ENCODE results near the gene KIF5A.
"Not testable (repeated sequence)": the region's sequence is repeated elsewhere in the genome, so short reads cannot be mapped to it uniquely, and the experiment has no call there.

Gene KIF5A

GRCh38 chr12:57612711-57613426 is 63.0 kb downstream of the KIF5A start:
- Histone ChIP-seq H3K9ac (ENCODE audit: low read length) (no peak overlapping the region), H3K9me3 (ENCODE audit: control insufficient read depth, low read length) (no peaks in the 10 kb centered on the region), H3K4me3 (ENCODE audit: low read length) (no peak overlapping the region), H3K4me1 (ENCODE audit: control insufficient read depth, insufficient read depth, low read length) (peaks cover 17% of the 10 kb centered on the region), H3K27me3 (replicated peaks; ENCODE audit: control insufficient read depth, insufficient read depth, low read length) (peaks cover 38% of the 10 kb centered on the region), H3K36me3 (ENCODE audit: control insufficient read depth, insufficient read depth, low read length, severe bottlenecking) (no peaks in the 10 kb centered on the region)
- DNase-seq (ENCODE audit: low read depth): no peak

GRCh38 chr12:57613427-57614109 is 63.7 kb downstream of the KIF5A start:
- Histone ChIP-seq H3K36me3 (ENCODE audit: control insufficient read depth, insufficient read depth, low read length, severe bottlenecking) (no peaks in the 10 kb centered on the region), H3K27me3 (replicated peaks; ENCODE audit: control insufficient read depth, insufficient read depth, low read length) (peaks cover 38% of the 10 kb centered on the region), H3K4me3 (ENCODE audit: low read length) (no peak overlapping the region), H3K9ac (ENCODE audit: low read length) (no peak overlapping the region), H3K9me3 (ENCODE audit: control insufficient read depth, low read length) (no peaks in the 10 kb centered on the region), H3K4me1 (ENCODE audit: control insufficient read depth, insufficient read depth, low read length) (peaks cover 17% of the 10 kb centered on the region)
- DNase-seq (ENCODE audit: low read depth): no peak

- no peaks in the 10 kb centered on the region for H3K9me3 ChIP-seq (ENCODE audit: control insufficient read depth, low read length)
- H3K4me3 ChIP-seq (ENCODE audit: low read length): no peak overlapping the region
- H3K36me3 ChIP-seq (ENCODE audit: control insufficient read depth, insufficient read depth, low read length, severe bottlenecking): no peaks in the 10 kb centered on the region
- peaks cover 17% of the 10 kb centered on the region for H3K4me1 ChIP-seq (ENCODE audit: control insufficient read depth, insufficient read depth, low read length)
- H3K27me3 ChIP-seq (replicated peaks; ENCODE audit: control insufficient read depth, insufficient read depth, low read length): peaks cover 42% of the 10 kb centered on the region
- no peak overlapping the region for H3K9ac ChIP-seq (ENCODE audit: low read length)
- no peak for DNase-seq (ENCODE audit: low read depth)
Observed at GRCh38 chr12:57614178-57614947, 64.5 kb downstream of the KIF5A start.

GRCh38 chr12:57614948-57615500 is 65.2 kb downstream of the KIF5A start:
- peaks cover 48% of the 10 kb centered on the region for H3K27me3 ChIP-seq (replicated peaks; ENCODE audit: control insufficient read depth, insufficient read depth, low read length)
- DNase-seq (ENCODE audit: low read depth): no peak
- H3K4me1 ChIP-seq (ENCODE audit: control insufficient read depth, insufficient read depth, low read length): peaks cover 17% of the 10 kb centered on the region
- no peak overlapping the region for H3K4me3 ChIP-seq (ENCODE audit: low read length)
- H3K36me3 ChIP-seq (ENCODE audit: control insufficient read depth, insufficient read depth, low read length, severe bottlenecking): no peaks in the 10 kb centered on the region
- no peak overlapping the region for H3K9ac ChIP-seq (ENCODE audit: low read length)
- H3K9me3 ChIP-seq (ENCODE audit: control insufficient read depth, low read length): no peaks in the 10 kb centered on the region

GRCh38 chr12:57615637-57616036 is 65.8 kb downstream of the KIF5A start:
- Histone ChIP-seq H3K27me3 (replicated peaks; ENCODE audit: control insufficient read depth, insufficient read depth, low read length) (peaks cover 51% of the 10 kb centered on the region), H3K9me3 (ENCODE audit: control insufficient read depth, low read length) (no peaks in the 10 kb centered on the region), H3K4me3 (ENCODE audit: low read length) (no peak overlapping the region), H3K36me3 (ENCODE audit: control insufficient read depth, insufficient read depth, low read length, severe bottlenecking) (no peaks in the 10 kb centered on the region), H3K4me1 (ENCODE audit: control insufficient read depth, insufficient read depth, low read length) (peaks cover 14% of the 10 kb centered on the region), H3K9ac (ENCODE audit: low read length) (no peak overlapping the region)
- DNase-seq (ENCODE audit: low read depth): no peak

- peaks cover 57% of the 10 kb centered on the region for H3K27me3 ChIP-seq (replicated peaks; ENCODE audit: control insufficient read depth, insufficient read depth, low read length)
- no peak overlapping the region for H3K9ac ChIP-seq (ENCODE audit: low read length)
- no peaks in the 10 kb centered on the region for H3K9me3 ChIP-seq (ENCODE audit: control insufficient read depth, low read length)
- no peak for DNase-seq (ENCODE audit: low read depth)
- H3K4me3 ChIP-seq (ENCODE audit: low read length): no peak overlapping the region
- H3K36me3 ChIP-seq (ENCODE audit: control insufficient read depth, insufficient read depth, low read length, severe bottlenecking): no peaks in the 10 kb centered on the region
- H3K4me1 ChIP-seq (ENCODE audit: control insufficient read depth, insufficient read depth, low read length): peaks cover 15% of the 10 kb centered on the region
Observed at GRCh38 chr12:57616383-57617101, 66.7 kb downstream of the KIF5A start.

GRCh38 chr12:57617942-57618341 is 68.1 kb downstream of the KIF5A start:
- Histone ChIP-seq H3K9me3 (ENCODE audit: control insufficient read depth, low read length) (no peaks in the 10 kb centered on the region), H3K4me1 (ENCODE audit: control insufficient read depth, insufficient read depth, low read length) (peaks cover 9% of the 10 kb centered on the region), H3K36me3 (ENCODE audit: control insufficient read depth, insufficient read depth, low read length, severe bottlenecking) (no peaks in the 10 kb centered on the region), H3K27me3 (replicated peaks; ENCODE audit: control insufficient read depth, insufficient read depth, low read length) (peaks cover 59% of the 10 kb centered on the region), H3K4me3 (ENCODE audit: low read length) (no peak overlapping the region), H3K9ac (ENCODE audit: low read length) (no peak overlapping the region)
- DNase-seq (ENCODE audit: low read depth): no peak

- H3K9ac ChIP-seq (ENCODE audit: low read length); H3K4me1 ChIP-seq (ENCODE audit: control insufficient read depth, insufficient read depth, low read length); DNase-seq (ENCODE audit: low read depth); H3K36me3 ChIP-seq (ENCODE audit: control insufficient read depth, insufficient read depth, low read length, severe bottlenecking); H3K9me3 ChIP-seq (ENCODE audit: control insufficient read depth, low read length); H3K4me3 ChIP-seq (ENCODE audit: low read length): not testable (repeated sequence)
- H3K27me3 ChIP-seq (replicated peaks; ENCODE audit: control insufficient read depth, insufficient read depth, low read length): peaks cover 59% of the 10 kb centered on the region
Observed at GRCh38 chr12:57618431-57618830, 68.6 kb downstream of the KIF5A start.

- H3K9ac ChIP-seq (ENCODE audit: low read length): no peak overlapping the region
- DNase-seq (ENCODE audit: low read depth): no peak
- peaks cover 61% of the 10 kb centered on the region for H3K27me3 ChIP-seq (replicated peaks; ENCODE audit: control insufficient read depth, insufficient read depth, low read length)
- H3K9me3 ChIP-seq (ENCODE audit: control insufficient read depth, low read length): no peaks in the 10 kb centered on the region
- no peaks in the 10 kb centered on the region for H3K36me3 ChIP-seq (ENCODE audit: control insufficient read depth, insufficient read depth, low read length, severe bottlenecking)
- H3K4me3 ChIP-seq (ENCODE audit: low read length): no peak overlapping the region
- H3K4me1 ChIP-seq (ENCODE audit: control insufficient read depth, insufficient read depth, low read length): peaks cover 9% of the 10 kb centered on the region
Observed at GRCh38 chr12:57618966-57619433, 69.2 kb downstream of the KIF5A start.

GRCh38 chr12:57619434-57620244 is 69.8 kb downstream of the KIF5A start:
- DNase-seq (ENCODE audit: low read depth): no peak
- H3K4me1 ChIP-seq (ENCODE audit: control insufficient read depth, insufficient read depth, low read length): peaks cover 9% of the 10 kb centered on the region
- H3K36me3 ChIP-seq (ENCODE audit: control insufficient read depth, insufficient read depth, low read length, severe bottlenecking): no peaks in the 10 kb centered on the region
- H3K9me3 ChIP-seq (ENCODE audit: control insufficient read depth, low read length): no peaks in the 10 kb centered on the region
- no peak overlapping the region for H3K4me3 ChIP-seq (ENCODE audit: low read length)
- no peak overlapping the region for H3K9ac ChIP-seq (ENCODE audit: low read length)
- H3K27me3 ChIP-seq (replicated peaks; ENCODE audit: control insufficient read depth, insufficient read depth, low read length): peaks cover 61% of the 10 kb centered on the region
